Subcutaneous abdominal adipose tissue (tissue), 5 donors: ENCODE measurements around the gene MUS81.
A peak's percentile ranks its signal among the peaks of the same experiment; 100 is the strongest.

Experiments used
- H3K27ac ChIP-seq: one replicate; pipeline ENCODE4 v1.7.0; 2013; ENCODE audit warnings: low read depth, mild to moderate bottlenecking, inconsistent platforms, low read length, moderate library complexity
- H3K27me3 ChIP-seq, 5 donors: one replicate each; pipeline ENCODE4 v1.7.0; 2013; ENCODE audit warnings: low read length in 5 of 5, inconsistent platforms in 1 of 5; ENCODE audit not compliant: control insufficient read depth in 5 of 5, insufficient read depth in 4 of 5
- H3K36me3 ChIP-seq, 5 donors: one replicate each; pipeline ENCODE4 v1.7.0; 2013; ENCODE audit warnings: low read length in 5 of 5; ENCODE audit not compliant: control insufficient read depth in 5 of 5, insufficient read depth in 5 of 5
- H3K4me1 ChIP-seq, 5 donors: one replicate each; pipeline ENCODE4 v1.7.0; 2013; ENCODE audit warnings: low read length in 5 of 5, mild to moderate bottlenecking in 3 of 5, moderate library complexity in 1 of 5; ENCODE audit not compliant: control insufficient read depth in 5 of 5, insufficient read depth in 5 of 5
- H3K4me3 ChIP-seq, 5 donors: one replicate each; pipeline ENCODE4 v1.7.0; 2013; ENCODE audit warnings: low read length in 5 of 5, low read depth in 1 of 5
- H3K9ac ChIP-seq, 5 donors: one replicate each; pipeline ENCODE4 v1.7.0; 2013; ENCODE audit warnings: low read length in 5 of 5, mild to moderate bottlenecking in 4 of 5, moderate library complexity in 3 of 5
- H3K9me3 ChIP-seq, 5 donors: one replicate each; pipeline ENCODE4 v1.7.0; 2013; ENCODE audit warnings: low read length in 5 of 5; ENCODE audit not compliant: control insufficient read depth in 5 of 5
- donor health status: healthy.
- donor health status: healthy.
- donor health status: healthy.
- donor health status: healthy.
- donor health status: healthy.

The MUS81 gene, protein sequence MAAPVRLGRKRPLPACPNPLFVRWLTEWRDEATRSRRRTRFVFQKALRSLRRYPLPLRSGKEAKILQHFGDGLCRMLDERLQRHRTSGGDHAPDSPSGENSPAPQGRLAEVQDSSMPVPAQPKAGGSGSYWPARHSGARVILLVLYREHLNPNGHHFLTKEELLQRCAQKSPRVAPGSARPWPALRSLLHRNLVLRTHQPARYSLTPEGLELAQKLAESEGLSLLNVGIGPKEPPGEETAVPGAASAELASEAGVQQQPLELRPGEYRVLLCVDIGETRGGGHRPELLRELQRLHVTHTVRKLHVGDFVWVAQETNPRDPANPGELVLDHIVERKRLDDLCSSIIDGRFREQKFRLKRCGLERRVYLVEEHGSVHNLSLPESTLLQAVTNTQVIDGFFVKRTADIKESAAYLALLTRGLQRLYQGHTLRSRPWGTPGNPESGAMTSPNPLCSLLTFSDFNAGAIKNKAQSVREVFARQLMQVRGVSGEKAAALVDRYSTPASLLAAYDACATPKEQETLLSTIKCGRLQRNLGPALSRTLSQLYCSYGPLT

DNA sequence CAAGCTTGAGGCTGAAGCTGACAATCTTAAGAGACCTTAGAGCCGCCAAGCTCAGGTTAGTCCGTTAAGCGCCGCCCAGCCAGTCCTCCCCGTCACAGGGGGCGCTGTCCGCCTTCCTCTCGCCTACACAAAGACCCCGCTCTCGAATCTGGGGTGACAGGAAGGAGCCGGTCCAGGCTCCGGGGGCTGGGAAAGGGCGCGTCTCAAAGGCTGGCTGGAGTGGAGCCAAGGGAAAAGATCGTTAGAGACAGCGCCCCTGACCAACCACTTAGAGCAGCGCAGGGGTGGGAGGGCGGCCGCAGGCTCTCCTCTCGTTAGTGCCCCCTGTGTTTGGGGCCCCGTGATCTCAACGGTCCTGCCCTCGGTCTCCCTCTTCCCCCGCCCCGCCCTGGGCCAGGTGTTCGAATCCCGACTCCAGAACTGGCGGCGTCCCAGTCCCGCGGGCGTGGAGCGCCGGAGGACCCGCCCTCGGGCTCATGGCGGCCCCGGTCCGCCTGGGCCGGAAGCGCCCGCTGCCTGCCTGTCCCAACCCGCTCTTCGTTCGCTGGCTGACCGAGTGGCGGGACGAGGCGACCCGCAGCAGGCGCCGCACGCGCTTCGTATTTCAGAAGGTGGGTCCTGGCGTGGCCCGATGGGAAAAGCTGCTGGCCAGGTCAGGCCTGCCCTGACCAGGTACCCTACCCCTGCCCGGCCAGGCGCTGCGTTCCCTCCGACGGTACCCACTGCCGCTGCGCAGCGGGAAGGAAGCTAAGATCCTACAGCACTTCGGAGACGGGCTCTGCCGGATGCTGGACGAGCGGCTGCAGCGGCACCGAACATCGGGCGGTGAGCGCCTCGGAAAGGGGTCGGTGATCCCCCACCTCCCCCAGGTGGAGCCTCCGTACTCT, at the start of gene MUS81:
Gene MUS81, plus strand, starts transcription at position 156 of the 887 bp plus-strand sequence. Its CDS starts 321 bp downstream, at position 477.
- Histone ChIP-seq H3K9ac (peak within 1 kb of the TSS; percentile 77 to 95 (median 84)), H3K36me3 (peaks cover 0 to 46% (median 45%) of the 10 kb centered on the region in 5 donors), H3K9me3 (no peaks in the 10 kb centered on the region), H3K27me3 (no peaks in the 10 kb centered on the region), H3K4me1 (peaks cover 17 to 66% (median 55%) of the 10 kb centered on the region in 5 donors), H3K27ac (peak within 1 kb of the TSS; percentile 93), H3K4me3 (peak within 1 kb of the TSS; percentile 83 to 97 (median 96))

DNA sequence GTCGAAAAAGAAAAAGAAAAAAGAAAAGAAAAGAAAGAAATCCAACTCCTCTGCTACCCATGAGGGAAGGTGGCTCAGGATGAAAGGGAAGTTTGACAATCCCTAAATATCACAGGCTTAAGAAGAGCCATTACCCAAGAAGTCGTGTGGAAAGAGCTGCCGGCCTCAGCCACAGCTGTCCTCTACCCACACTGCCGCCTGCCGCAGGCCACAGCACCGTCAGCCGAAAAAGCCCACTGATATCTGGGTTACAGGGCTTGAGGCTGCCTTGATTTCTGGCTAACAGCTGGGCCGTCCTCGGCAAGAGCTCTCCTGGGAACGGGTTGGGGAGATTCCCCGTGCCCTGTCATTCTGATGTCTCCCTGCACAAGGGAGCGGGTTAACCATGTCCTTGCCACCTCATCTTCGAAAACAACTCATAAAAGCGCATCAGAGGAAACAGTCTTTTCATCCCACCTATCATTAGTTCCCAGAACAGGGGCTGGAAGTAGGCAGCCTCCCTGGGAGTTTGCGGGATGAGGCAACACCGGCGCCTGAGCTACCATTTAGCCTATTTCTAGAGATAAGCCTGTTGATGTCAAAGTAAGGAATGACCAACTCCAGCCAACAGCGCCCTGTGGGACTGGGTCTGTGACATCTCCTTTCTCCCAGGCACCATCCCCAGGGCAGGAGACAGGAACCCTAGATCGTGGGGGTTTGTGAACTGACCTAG, 48.3 kb upstream of the MUS81 start:
- peaks cover 0 to 2% (median 0%) of the 10 kb centered on the region in 5 donors for H3K36me3 ChIP-seq
- peak overlapping the region; percentile 99 for H3K27ac ChIP-seq
- H3K4me3 ChIP-seq, result peak overlapping the region in 1 of 5 donors; percentile 6
- H3K9me3 ChIP-seq, result no peaks in the 10 kb centered on the region
- peak overlapping the region in 3 of 5 donors; percentile 5 to 94 (median 35) for H3K9ac ChIP-seq
- H3K27me3 ChIP-seq, result peaks cover 0 to 9% (median 0%) of the 10 kb centered on the region in 5 donors
- peaks cover 24 to 64% (median 55%) of the 10 kb centered on the region in 5 donors for H3K4me1 ChIP-seq

DNA sequence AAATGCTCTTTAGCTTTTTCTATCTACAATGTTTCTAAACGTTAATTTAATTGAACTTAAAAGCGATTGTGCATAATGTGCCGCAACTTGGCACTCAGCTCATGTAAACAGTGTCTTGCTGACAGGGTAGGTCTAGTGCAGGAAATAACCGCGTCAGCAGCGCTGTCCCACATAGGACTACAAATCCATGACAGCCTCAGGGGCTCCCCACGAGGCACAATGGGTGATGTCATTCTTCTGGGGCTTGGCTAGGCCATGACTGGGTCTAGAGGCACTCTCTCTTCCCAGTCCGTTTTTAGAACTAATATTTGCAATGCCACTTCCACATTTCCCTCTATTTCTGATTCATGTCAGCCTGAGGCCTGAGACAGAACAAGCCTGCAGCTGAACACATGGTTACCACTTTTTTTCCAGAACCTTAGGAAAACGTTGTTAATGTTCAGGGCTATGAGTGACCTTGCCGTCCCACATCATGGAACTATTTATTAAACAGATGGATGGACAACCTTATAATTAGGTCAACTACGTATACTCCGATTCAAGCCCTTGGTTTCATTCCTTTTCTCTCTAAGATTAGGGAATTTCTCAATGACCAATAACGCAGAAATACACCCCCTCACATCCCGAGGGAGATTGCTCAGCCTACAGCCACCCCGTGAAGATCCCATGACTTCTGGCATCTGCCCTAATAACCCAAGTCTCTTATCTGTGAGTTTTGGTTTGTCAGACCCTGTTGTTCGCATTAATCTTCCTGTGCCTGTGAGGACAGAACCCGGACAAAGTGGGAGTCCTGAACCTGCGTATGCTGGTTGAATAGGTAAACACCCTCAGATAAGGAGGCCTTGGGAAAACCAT, 45.9 kb upstream of the MUS81 start:
- H3K36me3 ChIP-seq, result peaks cover 0 to 2% (median 0%) of the 10 kb centered on the region in 5 donors
- peak overlapping the region in 1 of 5 donors; percentile 7 for H3K4me3 ChIP-seq
- peak overlapping the region in 4 of 5 donors; percentile 23 to 81 (median 70) for H3K9ac ChIP-seq
- H3K9me3 ChIP-seq, result no peaks in the 10 kb centered on the region
- peaks cover 0 to 4% (median 0%) of the 10 kb centered on the region in 5 donors for H3K27me3 ChIP-seq
- peak overlapping the region; percentile 99 for H3K27ac ChIP-seq
- H3K4me1 ChIP-seq, result peaks cover 24 to 72% (median 64%) of the 10 kb centered on the region in 5 donors

DNA sequence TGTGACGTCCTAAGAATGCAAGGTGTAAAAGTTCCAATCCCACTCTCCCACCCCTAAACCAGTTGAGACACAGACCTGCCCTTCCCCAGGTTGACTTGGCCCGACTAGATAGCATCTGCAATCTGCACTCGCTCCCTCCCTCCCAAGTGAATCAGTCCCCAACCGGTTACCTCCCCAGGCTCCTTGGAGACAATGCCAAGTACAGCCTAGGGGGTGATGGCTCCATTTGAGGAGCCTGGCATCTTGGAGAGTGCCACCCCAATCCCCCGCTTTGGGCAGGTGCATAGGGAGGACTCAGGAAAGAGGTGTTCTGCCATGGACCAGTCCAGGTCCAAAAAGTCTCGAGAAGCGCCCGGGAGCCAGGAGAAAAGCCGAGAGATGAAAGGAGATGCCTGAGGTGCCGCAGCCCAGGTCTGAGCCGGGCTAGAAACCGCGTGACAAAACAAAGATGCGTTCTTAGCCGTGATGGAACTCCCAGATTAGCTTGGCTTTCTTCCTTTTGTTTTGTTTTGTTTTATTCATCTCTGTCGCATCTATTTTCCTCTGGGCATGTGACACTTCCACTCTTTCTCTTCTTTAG, 45.2 kb upstream of the MUS81 start:
- Histone ChIP-seq H3K27me3 (peaks cover 0 to 4% (median 0%) of the 10 kb centered on the region in 5 donors), H3K4me1 (peaks cover 24 to 69% (median 61%) of the 10 kb centered on the region in 5 donors), H3K9me3 (no peaks in the 10 kb centered on the region), H3K27ac (peak overlapping the region; percentile 99), H3K9ac (peak overlapping the region in 4 of 5 donors; percentile 23 to 81 (median 70)), H3K36me3 (peaks cover 0 to 2% (median 0%) of the 10 kb centered on the region in 5 donors), H3K4me3 (no peak overlapping the region)

DNA sequence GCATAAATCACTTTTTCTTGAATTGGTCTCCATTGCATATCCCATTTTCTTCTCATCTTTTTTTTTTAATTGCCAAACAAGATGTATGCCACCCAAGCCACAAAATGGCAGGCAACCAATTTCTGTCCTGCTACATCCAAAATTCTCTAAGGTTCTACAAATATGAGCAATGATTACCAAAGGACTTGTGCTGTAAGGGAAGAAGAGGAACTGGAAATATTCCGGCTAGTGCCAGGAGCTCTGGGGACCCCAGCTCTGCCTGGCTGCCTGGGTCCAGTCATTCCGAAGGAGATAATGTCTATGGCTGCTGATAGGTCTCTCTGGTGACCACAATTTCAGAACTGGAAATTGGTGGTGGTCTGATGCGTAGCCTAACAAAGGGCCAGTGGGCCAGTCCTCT, 43.5 kb upstream of the MUS81 start:
- H3K36me3 ChIP-seq, result peaks cover 0 to 2% (median 0%) of the 10 kb centered on the region in 5 donors
- H3K9ac ChIP-seq, result peak overlapping the region in 1 of 5 donors; percentile 39
- H3K4me1 ChIP-seq, result peaks cover 21 to 55% (median 50%) of the 10 kb centered on the region in 5 donors
- peak overlapping the region in 2 of 5 donors; percentile 0 to 79 for H3K4me3 ChIP-seq
- H3K9me3 ChIP-seq, result no peaks in the 10 kb centered on the region
- peaks cover 0 to 4% (median 0%) of the 10 kb centered on the region in 5 donors for H3K27me3 ChIP-seq
- H3K27ac ChIP-seq, result peak overlapping the region; percentile 88

DNA sequence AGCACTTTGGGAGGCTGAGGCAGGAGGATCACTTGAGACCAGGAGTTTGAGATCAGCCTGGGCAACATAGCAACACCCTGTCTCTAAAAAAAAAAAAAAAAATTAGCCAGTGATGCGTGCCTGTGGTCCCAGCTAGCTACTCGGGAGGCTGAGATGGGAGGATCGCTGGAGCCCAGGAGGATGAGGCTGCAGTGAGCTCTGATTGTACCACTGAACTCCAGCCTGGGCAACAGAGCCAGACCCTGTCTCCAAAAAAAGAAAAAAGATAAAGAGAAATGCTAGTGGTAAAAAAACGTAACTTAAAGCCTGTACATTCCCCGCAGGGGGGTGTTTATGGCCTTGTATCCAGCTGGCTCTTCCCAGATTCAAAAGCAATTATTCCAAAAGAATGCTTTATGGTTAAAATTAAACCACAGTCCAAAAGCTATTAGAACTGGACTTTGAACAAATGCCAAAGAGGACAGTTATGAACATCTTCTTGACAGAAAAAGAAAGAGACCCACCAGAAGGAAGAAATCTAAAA, 42.9 kb upstream of the MUS81 start:
- peak overlapping the region; percentile 70 to 79 (median 79) for H3K4me3 ChIP-seq
- peak overlapping the region; percentile 68 to 85 (median 73) for H3K9ac ChIP-seq
- H3K27me3 ChIP-seq, result peaks cover 0 to 3% (median 0%) of the 10 kb centered on the region in 5 donors
- peaks cover 14 to 48% (median 44%) of the 10 kb centered on the region in 5 donors for H3K4me1 ChIP-seq
- no peaks in the 10 kb centered on the region for H3K9me3 ChIP-seq
- peak overlapping the region; percentile 88 for H3K27ac ChIP-seq
- peaks cover 0 to 2% (median 0%) of the 10 kb centered on the region in 5 donors for H3K36me3 ChIP-seq

DNA sequence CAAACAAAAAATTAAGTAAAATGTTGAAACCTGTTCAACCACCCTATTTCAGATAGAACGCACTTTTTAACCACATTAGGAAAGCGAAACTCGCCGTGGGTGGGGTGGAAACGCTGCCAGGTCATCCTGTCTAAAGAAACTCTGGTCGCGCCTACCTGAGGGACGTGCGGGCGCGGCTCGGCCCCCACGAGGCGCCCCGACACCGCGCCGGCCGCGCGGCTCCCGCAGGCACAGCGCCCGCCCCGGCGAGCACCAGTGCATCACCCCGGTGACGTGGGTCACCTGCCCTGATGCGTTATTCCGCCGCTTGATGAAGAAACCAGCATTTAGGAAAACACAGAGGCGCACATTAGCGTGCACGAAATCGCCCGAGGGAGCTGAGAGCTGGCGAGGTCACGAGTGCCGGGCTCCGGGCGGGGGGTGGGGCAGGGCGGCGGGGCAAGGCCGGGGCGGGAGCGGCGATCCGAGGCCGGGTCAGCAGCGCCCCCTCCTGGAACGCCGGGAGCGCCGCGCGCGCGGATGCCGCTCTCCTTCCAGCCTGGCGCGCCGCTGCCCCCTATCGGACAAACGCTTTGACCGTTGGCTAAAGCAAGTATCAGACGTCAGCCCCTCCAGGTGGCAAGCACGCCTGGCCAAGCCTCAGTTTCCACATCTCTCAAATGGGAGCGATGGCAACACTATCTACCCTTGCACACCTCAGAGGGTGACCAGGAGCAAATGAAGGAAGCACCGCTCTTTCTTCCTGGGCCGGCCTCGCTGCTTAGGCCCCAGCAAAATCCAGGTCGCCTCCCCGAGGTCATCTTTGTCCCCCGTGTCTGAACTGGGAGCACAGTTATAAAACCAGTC, 42.2 kb upstream of the MUS81 start:
- peaks cover 0 to 3% (median 0%) of the 10 kb centered on the region in 5 donors for H3K27me3 ChIP-seq
- H3K36me3 ChIP-seq, result peaks cover 0 to 2% (median 0%) of the 10 kb centered on the region in 5 donors
- peak overlapping the region; percentile 88 for H3K27ac ChIP-seq
- H3K9me3 ChIP-seq, result no peaks in the 10 kb centered on the region
- peak overlapping the region; percentile 70 to 79 (median 79) for H3K4me3 ChIP-seq
- H3K4me1 ChIP-seq, result peaks cover 13 to 41% (median 38%) of the 10 kb centered on the region in 5 donors
- peak overlapping the region; percentile 68 to 85 (median 73) for H3K9ac ChIP-seq
